ELR (cell line): ENCODE measurements around the gene ANK3.

ENCODE experiments used
- DNase-seq: peaks from one replicate; pipeline ENCODE4 v3.0.0-alpha.2; 2015; ENCODE audit warnings: low read depth

Gene ANK3

GRCh38 chr10:60031183-60031582 is 358.5 kb downstream of the ANK3 start:
- no peak for DNase-seq

GRCh38 chr10:60029475-60029874 is 360.2 kb downstream of the ANK3 start:
- DNase-seq, result no peak

GRCh38 chr10:60028081-60028480 is 361.6 kb downstream of the ANK3 start:
- DNase-seq, result no peak

- no peak for DNase-seq
Measured at GRCh38 chr10:60025279-60025678, 364.4 kb downstream of the ANK3 start.

DNA sequence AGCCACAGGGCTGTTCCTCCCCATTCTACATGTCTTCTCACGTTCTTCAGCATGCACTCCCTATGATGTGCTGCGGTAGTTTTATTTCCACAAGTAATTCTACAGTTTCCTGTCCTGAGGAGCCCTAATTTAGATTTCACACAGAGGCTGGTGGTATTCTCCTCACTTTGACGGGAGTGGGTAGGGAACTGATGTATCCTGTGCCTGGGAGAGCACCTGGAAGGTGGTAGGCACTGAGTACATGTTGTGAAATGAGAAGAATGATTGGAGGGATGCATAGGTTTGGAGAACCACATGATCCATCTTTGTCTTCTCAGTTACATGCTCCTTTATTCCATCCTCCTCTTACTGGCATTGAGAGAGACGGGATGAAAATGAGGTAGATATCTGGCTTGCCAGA is 365.2 kb downstream of the ANK3 start:
- no peak for DNase-seq

DNA sequence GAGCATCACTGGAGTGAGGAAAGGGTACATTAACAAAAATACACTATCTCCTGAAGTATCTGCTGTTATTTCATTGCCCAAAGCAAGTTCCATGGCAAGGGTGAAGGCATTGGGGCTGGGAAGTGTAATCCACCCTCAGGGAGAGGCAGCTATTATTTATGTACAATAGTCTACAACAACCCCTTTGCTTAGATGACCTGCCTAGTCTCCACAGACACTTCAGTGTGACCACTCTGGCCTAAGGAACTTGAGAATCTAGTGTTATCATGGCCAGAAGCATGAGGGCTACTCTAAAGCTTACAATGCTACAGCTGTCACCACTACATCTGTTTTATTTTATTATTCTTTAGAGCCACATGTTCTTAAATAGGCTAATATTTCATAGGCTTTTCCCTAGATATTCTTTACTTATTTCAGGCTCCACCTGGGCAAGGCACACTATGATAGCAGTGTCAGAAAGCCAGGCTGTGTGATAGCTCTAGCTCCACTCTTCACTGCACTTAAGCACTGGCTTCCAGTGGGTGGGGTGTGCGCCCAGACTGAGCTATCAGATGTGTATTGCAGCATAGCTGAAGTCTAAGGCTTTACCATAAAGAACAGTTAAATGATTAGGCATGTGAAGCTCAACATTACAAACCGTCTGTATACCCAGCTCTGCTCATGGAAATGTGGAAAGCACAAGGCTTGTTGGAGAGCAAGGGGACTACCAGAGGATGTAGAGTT is 366.4 kb downstream of the ANK3 start:
- DNase-seq, result no peak

GRCh38 chr10:60021361-60021760 is 368.3 kb downstream of the ANK3 start:
- no peak for DNase-seq

- DNase-seq, result no peak
Measured at GRCh38 chr10:60016794-60017193, 372.9 kb downstream of the ANK3 start.

DNA sequence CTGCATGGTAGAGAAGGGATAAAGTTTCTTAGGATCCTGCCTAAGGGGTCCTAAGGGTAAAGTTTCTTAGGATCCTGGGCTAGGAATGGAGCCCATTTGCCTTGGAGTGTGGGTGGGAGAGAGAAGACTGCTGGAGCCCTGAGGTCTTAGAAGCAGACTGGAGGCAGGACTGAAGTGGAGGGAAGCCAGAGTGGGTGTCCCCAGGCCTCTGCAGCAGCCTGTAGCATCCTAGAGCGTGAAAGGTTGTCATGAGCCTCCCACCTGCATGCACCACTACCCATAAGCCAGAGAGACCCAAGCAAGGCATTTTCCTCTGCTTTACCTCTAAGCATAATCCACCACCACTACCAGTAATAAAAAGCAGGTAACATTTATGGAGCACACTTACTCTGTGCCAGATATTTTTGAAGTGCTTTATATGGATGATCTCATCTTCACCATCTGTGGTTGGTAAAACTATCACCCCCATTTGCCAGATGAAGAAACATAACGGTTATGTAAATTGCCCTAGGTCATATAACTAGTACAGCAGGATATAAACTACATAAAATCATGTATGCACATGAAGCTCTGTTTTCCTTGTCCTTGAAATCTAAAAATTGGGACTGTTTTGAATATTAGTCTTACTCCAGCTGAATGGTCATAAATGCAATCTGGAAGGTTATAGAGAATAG is 379.8 kb downstream of the ANK3 start:
- no peak for DNase-seq

- no peak for DNase-seq
Measured at GRCh38 chr10:60009276-60009675, 380.4 kb downstream of the ANK3 start.

DNA sequence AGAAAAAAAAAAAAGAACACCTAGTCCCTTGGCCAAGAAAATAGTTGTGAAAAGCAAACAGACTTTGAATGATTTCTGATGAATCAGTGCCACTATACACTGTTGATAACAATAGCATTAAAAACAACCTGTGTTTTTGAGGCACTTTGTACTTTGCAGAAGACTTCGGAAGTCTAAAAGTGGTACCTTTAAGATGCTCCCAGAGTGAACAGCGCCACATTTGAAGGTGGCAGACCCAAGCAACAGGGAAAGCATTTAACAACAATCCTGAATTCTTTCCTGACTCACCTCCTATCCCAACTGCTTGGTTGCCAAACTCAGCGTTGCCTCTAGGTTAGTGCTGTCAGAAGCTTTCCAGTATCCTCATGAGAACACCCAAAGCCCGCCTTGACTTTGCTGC is 380.9 kb downstream of the ANK3 start:
- no peak for DNase-seq

GRCh38 chr10:60006062-60006461 is 383.6 kb downstream of the ANK3 start:
- no peak for DNase-seq

DNA sequence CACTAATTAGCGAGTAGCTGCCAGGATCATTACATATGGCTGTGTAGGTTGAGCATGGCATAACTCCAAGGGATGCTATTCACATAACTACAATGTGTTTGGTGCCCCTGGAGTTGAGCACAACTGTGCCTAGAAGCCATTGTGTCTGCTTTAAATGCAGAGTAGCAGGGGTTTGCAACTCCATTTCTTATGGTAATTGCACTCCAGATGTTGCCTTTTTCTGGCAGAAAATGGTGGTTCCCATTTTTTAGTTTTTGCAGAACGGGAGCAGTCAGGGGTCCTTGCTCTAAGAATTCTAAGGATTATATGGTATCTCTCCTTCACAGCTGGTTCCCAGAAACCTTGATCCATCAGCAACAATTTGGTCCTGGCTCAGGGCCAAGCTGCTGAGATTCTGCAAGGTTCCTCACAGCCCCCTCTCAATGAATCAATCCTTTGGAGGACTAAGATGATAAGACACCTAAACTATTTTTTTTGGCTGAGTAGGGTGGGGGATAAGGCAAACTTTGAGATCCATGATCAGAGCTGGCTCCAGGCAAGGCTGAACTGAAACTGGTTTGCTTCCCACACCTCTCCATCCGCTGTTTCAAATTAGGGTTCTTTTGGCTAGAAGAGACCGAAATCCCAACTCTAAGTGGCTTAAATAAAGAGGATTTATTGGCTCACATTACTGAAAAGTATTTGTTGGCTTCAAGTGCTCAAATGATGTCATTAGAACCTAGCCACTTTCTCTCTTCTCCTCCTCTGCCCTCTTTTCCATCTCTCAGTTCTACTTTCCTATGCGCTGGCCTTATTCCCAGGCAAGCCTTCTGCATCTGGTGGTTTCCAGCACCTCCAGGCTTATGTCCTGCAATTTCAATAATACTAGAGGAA is 385.8 kb downstream of the ANK3 start:
- no peak for DNase-seq

DNA sequence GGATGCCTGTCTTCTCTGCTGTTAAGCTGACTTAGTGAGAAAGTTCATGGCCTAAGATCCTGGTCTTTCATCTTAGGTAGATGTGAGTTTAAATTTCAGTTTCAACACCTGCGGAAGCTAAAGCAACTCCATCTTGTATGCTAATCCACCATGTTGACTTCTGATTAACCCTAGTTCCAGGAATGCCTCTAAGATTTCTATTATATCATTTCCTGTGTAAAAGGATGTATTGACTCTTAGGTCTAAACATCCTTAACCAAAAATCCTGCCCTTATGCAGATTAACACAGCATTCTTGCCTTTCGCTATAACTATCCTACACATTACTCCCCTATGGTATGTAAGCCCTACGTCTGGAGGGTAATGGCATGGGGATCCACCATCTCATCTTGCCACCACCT is 388.9 kb downstream of the ANK3 start:
- DNase-seq, result no peak

DNA sequence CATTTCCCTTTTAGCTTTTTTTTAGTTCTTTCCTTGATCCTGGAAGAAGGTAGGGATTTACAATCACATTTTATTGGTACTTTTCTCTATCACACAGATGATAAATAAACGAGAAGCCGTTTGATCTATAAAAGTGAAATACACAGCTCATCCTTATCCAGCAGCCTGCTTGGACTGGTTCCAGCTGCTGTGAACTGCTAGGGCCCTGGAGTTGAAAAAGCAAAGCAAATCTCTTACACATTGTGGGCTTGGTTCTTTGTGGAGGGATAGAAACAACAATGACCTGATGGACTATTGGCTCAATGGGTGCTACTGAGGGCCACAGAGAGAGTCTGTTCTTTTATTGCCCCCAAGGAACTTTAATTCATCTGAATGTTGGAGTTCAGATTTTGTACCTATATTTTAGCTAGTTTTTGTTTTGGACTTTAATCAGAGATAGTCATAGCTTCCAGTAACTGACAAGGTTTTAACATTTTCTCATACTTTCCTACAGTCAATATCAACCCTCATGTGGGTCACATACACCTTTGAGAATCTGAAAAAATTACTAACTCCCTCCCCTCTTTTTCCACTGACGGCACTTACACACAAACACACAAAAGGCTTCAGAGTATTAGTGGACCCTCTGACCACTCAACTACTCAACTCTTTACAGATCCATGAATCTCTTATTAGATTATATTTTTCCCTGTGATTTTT is 391.7 kb downstream of the ANK3 start:
- no peak for DNase-seq

- no peak for DNase-seq
Measured at GRCh38 chr10:59995862-59996261, 393.8 kb downstream of the ANK3 start.

- no peak for DNase-seq
Measured at GRCh38 chr10:59993931-59994330, 395.7 kb downstream of the ANK3 start.

DNA sequence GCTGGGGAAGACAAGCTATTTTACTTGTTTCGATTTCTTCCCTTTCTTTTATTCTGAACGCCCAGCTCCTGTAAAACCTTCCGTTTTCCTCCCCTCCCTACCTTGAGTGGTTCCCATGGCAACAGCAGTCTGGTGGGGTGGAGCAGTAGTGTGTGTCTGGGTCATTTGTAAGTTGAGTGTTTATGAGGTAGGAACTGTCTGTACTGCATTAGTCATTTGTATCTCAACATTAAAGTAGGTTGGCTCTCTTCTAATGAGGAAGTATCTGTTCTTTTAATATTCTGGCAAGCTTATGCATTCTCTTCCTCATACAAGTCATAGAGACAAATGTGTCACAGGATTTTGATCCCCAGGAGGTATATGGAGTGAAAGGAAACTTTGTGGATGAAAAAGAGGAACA is 398.0 kb downstream of the ANK3 start:
- peak; percentile 13 for DNase-seq

- no peak for DNase-seq
Measured at GRCh38 chr10:59991117-59991516, 398.6 kb downstream of the ANK3 start.

GRCh38 chr10:59985639-59986038 is 404.0 kb downstream of the ANK3 start:
- DNase-seq, result no peak

DNA sequence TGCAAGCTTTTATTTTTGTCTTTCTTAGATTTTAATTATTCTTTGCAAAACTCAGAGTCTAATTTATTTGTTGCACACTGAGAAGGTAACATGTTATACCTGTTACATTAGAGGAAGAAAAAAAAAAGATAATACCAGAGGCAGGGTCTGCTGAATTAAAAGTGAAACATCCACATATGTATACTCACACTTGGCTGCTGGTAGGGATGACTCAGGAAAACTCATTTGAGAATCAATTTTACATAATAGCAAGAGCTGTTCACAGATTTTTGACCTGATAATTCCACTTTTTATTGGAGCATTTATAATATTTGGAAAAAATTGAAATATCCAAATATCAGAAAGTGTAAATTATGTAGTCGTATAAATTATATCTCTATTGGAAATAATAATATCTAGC is 405.3 kb downstream of the ANK3 start:
- no peak for DNase-seq

GRCh38 chr10:59980356-59980755 is 409.3 kb downstream of the ANK3 start:
- no peak for DNase-seq
